Natural killer cell (primary cell): ENCODE measurements around the gene SEMA4B. TPM values are rescaled to one million over a fixed set of nuclear protein-coding genes. Genes with fewer than 3 reads are reported as not detected.

Experiments used
- ATAC-seq, 3 donors: fragments of 150-1000 bp in 2 of 3; fragments of 200-7000 bp in 1 of 3; cut with Tn5 transposase; 1 replicate in 1 of 3; 2 replicates in 2 of 3; pipeline ENCODE4 v1.10.0; 2021; ENCODE audit warnings: mild to moderate bottlenecking in 2 of 3, moderate library complexity in 2 of 3
- DNase-seq, 2 donors: peaks; one replicate each; pipeline versions ENCODE4 v3.0.0 to v3.0.0-alpha.2; 2013 to 2021; ENCODE audit warnings: mixed read lengths in 1 of 2
- H3K27ac ChIP-seq: one replicate; pipeline ENCODE4 v1.5.1; 2013; ENCODE audit warnings: mild to moderate bottlenecking, low read length
- H3K27me3 ChIP-seq: one replicate; pipeline ENCODE4 v1.6.1; 2013; ENCODE audit warnings: low read length; ENCODE audit not compliant: control insufficient read depth, insufficient read depth
- H3K36me3 ChIP-seq: one replicate; pipeline ENCODE4 v1.6.1; 2013; ENCODE audit warnings: low read length; ENCODE audit not compliant: control insufficient read depth, insufficient read depth
- H3K4me1 ChIP-seq: one replicate; pipeline ENCODE4 v1.6.1; 2013; ENCODE audit warnings: low read length; ENCODE audit not compliant: control insufficient read depth, insufficient read depth
- H3K4me3 ChIP-seq: one replicate; pipeline ENCODE4 v1.5.1; 2013; ENCODE audit warnings: low read length
- H3K9me3 ChIP-seq: one replicate; pipeline ENCODE4 v1.6.1; 2013; ENCODE audit warnings: low read length; ENCODE audit not compliant: control insufficient read depth, insufficient read depth
- H3K27ac Mint-ChIP-seq, 2 donors: one replicate each; pipeline ENCODE4 v1.8.0; 2022; ENCODE audit warnings: mild to moderate bottlenecking in 2 of 2, mixed read lengths in 2 of 2, moderate library complexity in 1 of 2
- H3K27me3 Mint-ChIP-seq, 2 donors: one replicate each; pipeline ENCODE4 v1.8.0; 2022; ENCODE audit warnings: low read depth in 2 of 2, mixed read lengths in 2 of 2
- H3K36me3 Mint-ChIP-seq: one replicate; pipeline ENCODE4 v1.8.0; 2022; ENCODE audit warnings: mixed read lengths
- H3K4me1 Mint-ChIP-seq, 2 donors: one replicate each; pipeline ENCODE4 v1.8.0; 2022; ENCODE audit warnings: mixed read lengths in 2 of 2
- H3K4me3 Mint-ChIP-seq: one replicate; pipeline ENCODE4 v1.8.0; 2022; ENCODE audit warnings: mild to moderate bottlenecking, moderate library complexity, mixed read lengths
- H3K9me3 Mint-ChIP-seq, 2 donors: one replicate each; pipeline ENCODE4 v1.8.0; 2022; ENCODE audit warnings: mixed read lengths in 2 of 2
- WGBS: methylation state at CpG from one replicate; pipeline ENCODE4 v1.1.7; 2013; ENCODE audit warnings: missing lambda C conversion rate; ENCODE audit not compliant: insufficient coverage; 5-methylcytosine and 5-hydroxymethylcytosine counted together
- intact Hi-C: fragments of 100-400 bp; cut with micrococcal nuclease; formaldehyde crosslinking; loops from one replicate; pipeline ENCODE4 v1.14.2; 2022
- total RNA-seq, 4 donors: library from RNA; stranded (reverse); fragments of 120-200 nt in 1 of 4; gene quantifications; one replicate each; pipeline versions ENCODE4 v1.2.3 to v1.2.4, GENCODE V29; 2013 to 2022
- TF ChIP-seq, protein P1 (sequence below): fragments of 200-600 bp; IDR thresholded peaks from one replicate; pipeline ENCODE4 v1.8.0; 2022; ENCODE audit warnings: antibody characterized with exemption

Gene SEMA4B
- total RNA-seq, 3 donors from 2014 or later (not counting 1 experiment from before 2014, with no cell fraction given) = 13.1 to 28.1 (median 25.0) TPM

DNA sequence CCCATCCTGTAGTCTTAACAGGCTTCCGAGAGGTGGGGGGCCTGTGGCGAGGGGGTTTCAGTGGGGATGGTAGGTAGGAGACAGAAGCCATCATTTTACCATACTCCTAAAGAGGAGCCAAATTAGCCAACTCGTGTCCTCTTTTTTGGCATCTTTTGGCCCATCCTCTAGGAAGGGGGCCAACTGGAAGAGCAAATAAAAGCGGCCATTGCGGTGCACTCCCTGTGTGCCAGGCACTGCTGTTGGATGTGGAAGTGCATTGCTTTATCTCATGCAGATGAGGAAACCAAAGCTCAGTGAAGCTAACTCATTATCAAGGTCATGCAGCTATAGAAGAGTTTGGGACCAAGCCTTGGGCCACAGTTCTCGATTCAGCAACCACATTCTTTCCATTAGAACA is 6.1 kb downstream of the SEMA4B start:
- ATAC-seq (no peak), DNase-seq (no peak)
- Histone ChIP-seq H3K27me3 (no peaks in the 10 kb centered on the region), H3K9me3 (no peaks in the 10 kb centered on the region), H3K4me3 (no peak overlapping the region), H3K4me1 (peaks cover 38% of the 10 kb centered on the region), H3K36me3 (peaks cover 5% of the 10 kb centered on the region), H3K27ac (no peak overlapping the region)
- WGBS = 96% methylated on average over 4 of the region's 6 CpGs
- no peaks in the 10 kb centered on the region for H3K36me3 Mint-ChIP-seq
- no peaks in the 10 kb centered on the region for H3K9me3 Mint-ChIP-seq
- no peak overlapping the region for H3K4me3 Mint-ChIP-seq
- TF ChIP-seq, protein P1, sequence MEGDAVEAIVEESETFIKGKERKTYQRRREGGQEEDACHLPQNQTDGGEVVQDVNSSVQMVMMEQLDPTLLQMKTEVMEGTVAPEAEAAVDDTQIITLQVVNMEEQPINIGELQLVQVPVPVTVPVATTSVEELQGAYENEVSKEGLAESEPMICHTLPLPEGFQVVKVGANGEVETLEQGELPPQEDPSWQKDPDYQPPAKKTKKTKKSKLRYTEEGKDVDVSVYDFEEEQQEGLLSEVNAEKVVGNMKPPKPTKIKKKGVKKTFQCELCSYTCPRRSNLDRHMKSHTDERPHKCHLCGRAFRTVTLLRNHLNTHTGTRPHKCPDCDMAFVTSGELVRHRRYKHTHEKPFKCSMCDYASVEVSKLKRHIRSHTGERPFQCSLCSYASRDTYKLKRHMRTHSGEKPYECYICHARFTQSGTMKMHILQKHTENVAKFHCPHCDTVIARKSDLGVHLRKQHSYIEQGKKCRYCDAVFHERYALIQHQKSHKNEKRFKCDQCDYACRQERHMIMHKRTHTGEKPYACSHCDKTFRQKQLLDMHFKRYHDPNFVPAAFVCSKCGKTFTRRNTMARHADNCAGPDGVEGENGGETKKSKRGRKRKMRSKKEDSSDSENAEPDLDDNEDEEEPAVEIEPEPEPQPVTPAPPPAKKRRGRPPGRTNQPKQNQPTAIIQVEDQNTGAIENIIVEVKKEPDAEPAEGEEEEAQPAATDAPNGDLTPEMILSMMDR = no peak
- H3K4me1 Mint-ChIP-seq = peaks cover 7 to 18% of the 10 kb centered on the region in 2 donors
- no peaks in the 10 kb centered on the region for H3K27me3 Mint-ChIP-seq
- intact Hi-C loops = no loop called here
- H3K27ac Mint-ChIP-seq = no peak overlapping the region

DNA sequence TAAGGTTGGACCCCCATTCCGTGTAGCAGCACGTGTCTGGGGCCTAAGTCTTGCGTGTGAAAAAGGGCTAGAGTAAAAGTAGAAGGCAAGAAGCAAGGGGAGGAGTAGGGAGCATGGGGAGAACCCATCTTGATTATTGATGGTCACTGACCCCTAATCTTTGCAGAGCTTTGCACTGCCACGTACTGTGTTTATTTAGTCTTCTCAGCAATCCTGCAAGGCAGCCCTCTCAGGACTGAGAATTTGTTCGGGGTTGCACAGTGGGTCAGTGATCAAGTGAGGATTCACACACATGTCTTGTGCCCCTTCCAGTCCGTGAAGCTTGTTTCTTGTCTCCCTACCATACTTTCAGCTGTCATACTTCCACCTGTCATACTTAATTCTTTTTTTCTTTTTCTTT is 7.2 kb downstream of the SEMA4B start:
- Mint-ChIP-seq H3K4me1 (peaks cover 0 to 7% of the 10 kb centered on the region in 2 donors), H3K27me3 (no peaks in the 10 kb centered on the region), H3K36me3 (no peaks in the 10 kb centered on the region), H3K9me3 (no peaks in the 10 kb centered on the region), H3K4me3 (no peak overlapping the region), H3K27ac (no peak overlapping the region)
- Histone ChIP-seq H3K27me3 (no peaks in the 10 kb centered on the region), H3K27ac (no peak overlapping the region), H3K9me3 (no peaks in the 10 kb centered on the region), H3K4me3 (no peak overlapping the region), H3K36me3 (peaks cover 5% of the 10 kb centered on the region), H3K4me1 (peaks cover 42% of the 10 kb centered on the region)
- no peak for ATAC-seq
- WGBS = 98% methylated on average over 6 of the region's 6 CpGs
- intact Hi-C loops = no loop called here
- no peak for DNase-seq
- TF ChIP-seq, protein P1 = no peak

DNA sequence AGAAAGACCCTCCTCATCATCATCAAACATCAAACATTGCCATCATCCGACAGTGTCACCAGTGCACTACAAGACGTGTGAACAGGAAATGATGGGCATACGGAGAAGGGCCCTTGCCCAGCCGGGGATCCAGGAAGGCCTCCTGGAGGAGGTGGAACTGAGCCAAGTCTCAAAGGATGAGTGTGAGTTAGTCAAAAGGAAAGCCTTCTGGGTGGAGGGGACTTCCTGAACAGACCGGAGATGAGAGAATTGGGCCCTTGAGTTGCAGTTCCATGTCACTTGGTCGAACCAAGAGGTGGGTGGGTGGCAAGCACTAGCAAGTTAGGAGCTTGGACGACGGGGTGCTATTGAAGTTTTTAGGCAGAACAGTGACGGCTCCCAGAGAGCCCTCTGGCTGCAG is 8.5 kb downstream of the SEMA4B start:
- Histone ChIP-seq H3K27ac (no peak overlapping the region), H3K27me3 (no peaks in the 10 kb centered on the region), H3K36me3 (peaks cover 5% of the 10 kb centered on the region), H3K9me3 (no peaks in the 10 kb centered on the region), H3K4me3 (no peak overlapping the region), H3K4me1 (peaks cover 41% of the 10 kb centered on the region)
- Mint-ChIP-seq H3K4me3 (no peak overlapping the region), H3K36me3 (no peaks in the 10 kb centered on the region), H3K27ac (no peak overlapping the region), H3K9me3 (no peaks in the 10 kb centered on the region), H3K4me1 (peaks cover 1 to 8% of the 10 kb centered on the region in 2 donors), H3K27me3 (no peaks in the 10 kb centered on the region)
- WGBS = 66% methylated on average over 9 of the region's 9 CpGs
- ATAC-seq = no peak
- TF ChIP-seq, protein P1 = no peak
- DNase-seq = no peak
- intact Hi-C loops = no loop called here

DNA sequence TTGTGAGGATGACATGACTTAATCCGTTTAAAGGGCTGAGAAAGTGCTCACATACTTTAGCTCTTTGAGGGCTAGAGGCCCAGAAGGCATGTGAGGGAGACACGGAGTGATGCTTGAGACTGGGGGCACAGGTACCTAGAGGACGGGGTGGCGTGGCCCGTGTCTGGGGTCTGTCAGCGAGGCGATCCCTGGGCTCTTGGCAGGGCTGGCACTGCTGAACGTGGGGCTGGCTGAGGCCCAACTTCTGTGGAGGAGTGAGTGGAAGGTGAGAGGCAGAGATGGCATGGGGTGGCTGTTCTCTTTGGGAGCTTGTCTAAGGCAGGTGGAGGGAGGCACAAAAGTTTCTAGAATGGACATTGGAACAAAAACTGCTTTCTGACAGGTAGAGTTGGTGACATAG is 9.5 kb downstream of the SEMA4B start:
- H3K27ac ChIP-seq = no peak overlapping the region
- no peak for DNase-seq
- peaks cover 5% of the 10 kb centered on the region for H3K36me3 ChIP-seq

More for the DNA sequence above, 9.5 kb downstream of the SEMA4B start:
- 96% methylated on average over 8 of the region's 8 CpGs for WGBS
- peaks cover 37% of the 10 kb centered on the region for H3K4me1 ChIP-seq
- H3K4me3 Mint-ChIP-seq = no peak overlapping the region
- no peak overlapping the region for H3K27ac Mint-ChIP-seq
- no peak for ATAC-seq
- H3K9me3 ChIP-seq = no peaks in the 10 kb centered on the region
- no peaks in the 10 kb centered on the region for H3K9me3 Mint-ChIP-seq
- H3K4me3 ChIP-seq = no peak overlapping the region
- H3K27me3 Mint-ChIP-seq = no peaks in the 10 kb centered on the region
- H3K36me3 Mint-ChIP-seq = no peaks in the 10 kb centered on the region
- no peaks in the 10 kb centered on the region for H3K27me3 ChIP-seq
- peaks cover 6 to 12% of the 10 kb centered on the region in 2 donors for H3K4me1 Mint-ChIP-seq
- TF ChIP-seq, protein P1 = no peak
- intact Hi-C loops = no loop called here
